HUDEP-2 (cell line): ENCODE data around the gene RAB36.

Experiments
- DNase-seq, 76 experiments: peaks; one replicate each; lab custom pipeline; 2025; ENCODE audit not compliant: unreplicated experiment in 76 of 76; lab: John Stamatoyannopoulos, UW

RAB36 gene

GRCh38 chr22:23180301-23180892 lies 35.1 kb downstream of the RAB36 start, which contains the start of gene BCR:
BCR (plus strand) TSS chr22:23180509; CDS start chr22:23180961, 452 bp downstream.
- DNase-seq, result peak in 33 of 76 experiments; percentile 6 to 46 (median 30)

GRCh38 chr22:23180893-23181720 lies 35.8 kb downstream of the RAB36 start:
- peak in 1 of 76 experiments; percentile 11 for DNase-seq

DNA sequence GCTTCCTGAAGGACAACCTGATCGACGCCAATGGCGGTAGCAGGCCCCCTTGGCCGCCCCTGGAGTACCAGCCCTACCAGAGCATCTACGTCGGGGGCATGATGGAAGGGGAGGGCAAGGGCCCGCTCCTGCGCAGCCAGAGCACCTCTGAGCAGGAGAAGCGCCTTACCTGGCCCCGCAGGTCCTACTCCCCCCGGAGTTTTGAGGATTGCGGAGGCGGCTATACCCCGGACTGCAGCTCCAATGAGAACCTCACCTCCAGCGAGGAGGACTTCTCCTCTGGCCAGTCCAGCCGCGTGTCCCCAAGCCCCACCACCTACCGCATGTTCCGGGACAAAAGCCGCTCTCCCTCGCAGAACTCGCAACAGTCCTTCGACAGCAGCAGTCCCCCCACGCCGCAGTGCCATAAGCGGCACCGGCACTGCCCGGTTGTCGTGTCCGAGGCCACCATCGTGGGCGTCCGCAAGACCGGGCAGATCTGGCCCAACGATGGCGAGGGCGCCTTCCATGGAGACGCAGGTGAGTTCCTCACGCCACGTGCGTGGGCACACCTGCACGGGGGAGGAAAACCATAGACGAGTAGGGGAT lies 36.5 kb downstream of the RAB36 start:
- DNase-seq, result no peak

DNA sequence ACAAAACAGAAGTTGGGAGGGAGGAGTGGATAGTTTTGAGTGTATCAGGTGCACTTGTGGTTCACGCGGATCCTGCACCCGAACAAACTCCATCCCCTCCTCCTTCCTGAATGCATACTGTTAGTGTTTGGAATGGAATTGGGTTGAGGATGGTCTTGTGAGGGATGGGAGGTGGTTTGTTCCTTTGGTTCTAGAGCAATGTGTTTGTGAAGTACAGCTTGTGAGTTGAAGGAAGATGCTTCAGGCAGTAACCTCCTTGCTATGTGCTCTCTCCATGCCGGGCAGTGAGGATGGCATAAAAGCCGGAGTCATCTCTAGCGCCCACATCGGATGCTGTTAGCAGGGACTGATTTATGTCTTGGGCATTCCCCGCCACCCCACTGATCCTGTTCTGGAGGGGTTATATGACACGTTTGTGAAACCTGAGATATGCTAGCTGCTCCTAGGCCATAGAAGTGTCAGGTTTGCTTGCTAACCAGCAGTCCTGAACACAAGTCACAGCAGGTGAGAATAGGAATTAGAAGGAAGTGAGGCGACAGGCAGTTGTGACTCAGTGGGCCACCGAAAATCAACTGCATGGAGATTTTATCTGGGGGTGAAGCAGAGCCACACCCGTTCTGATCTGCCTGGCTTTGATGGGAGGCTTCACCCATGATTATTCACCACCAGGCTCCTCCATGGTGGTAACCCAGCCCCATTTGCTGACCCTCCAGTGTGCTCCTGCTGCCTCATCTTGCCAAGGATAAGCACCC lies 37.2 kb downstream of the RAB36 start:
- DNase-seq, result peak in 5 of 76 experiments; percentile 9 to 44 (median 18)

DNA sequence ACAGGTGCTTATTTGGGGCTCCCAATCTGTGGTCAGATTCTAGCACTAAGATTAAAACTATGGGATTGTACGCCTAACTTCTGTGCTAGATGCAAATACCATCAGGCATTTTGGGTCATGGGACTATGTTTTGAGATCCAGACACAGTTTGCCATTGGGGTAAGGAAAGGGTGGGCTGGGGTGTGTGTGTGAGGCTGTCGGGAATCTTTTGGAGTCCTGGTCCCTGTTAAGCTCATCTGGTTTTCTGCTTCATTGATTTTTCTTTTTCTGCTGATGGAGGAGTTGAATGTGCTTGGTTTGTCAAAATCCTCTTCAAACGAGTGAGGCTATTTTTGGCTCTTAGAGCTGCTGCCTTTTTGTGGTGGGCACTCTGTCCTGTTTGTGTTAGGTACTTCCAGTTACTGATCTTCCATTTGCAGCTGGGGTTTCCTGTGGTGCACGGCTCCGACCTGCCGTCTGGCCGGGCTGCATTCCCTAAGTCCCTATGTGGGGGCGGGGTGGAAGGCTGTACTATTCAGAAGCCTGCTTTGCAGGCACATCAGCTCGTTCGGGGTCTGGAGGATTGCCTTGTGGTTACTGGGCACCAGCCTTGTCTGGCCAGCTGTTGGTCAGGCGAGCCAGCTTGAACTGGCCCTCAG lies 37.9 kb downstream of the RAB36 start:
- DNase-seq, result peak in 1 of 76 experiments; percentile 13

- DNase-seq, result no peak
These were observed 39.0 kb downstream of the RAB36 start for GRCh38 chr22:23184100-23184763.

GRCh38 chr22:23184764-23185113 lies 39.5 kb downstream of the RAB36 start:
- no peak for DNase-seq

DNA sequence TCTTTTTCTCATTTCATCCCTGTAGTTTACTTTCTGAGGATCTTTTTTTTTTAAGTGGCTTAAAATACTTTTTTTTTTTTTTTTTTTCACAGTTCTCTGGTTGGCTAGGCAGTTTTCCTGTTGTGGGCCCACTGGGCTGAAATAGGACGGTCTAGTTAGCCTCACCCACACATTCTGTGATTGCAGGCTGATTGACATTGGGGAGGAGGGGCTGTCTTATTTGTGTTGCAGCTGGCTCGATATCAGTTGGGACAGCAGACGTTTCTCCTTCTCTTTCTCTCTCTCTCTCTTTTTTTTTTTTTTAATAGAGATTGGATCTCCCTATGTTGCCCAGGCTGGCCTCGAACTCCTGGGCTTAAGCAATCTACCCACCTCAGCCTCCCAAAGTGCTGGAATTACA lies 41.9 kb downstream of the RAB36 start:
- DNase-seq, result peak in 38 of 76 experiments; percentile 11 to 68 (median 34)

- DNase-seq, result no peak
These were observed 42.8 kb downstream of the RAB36 start for GRCh38 chr22:23187871-23188700.

DNA sequence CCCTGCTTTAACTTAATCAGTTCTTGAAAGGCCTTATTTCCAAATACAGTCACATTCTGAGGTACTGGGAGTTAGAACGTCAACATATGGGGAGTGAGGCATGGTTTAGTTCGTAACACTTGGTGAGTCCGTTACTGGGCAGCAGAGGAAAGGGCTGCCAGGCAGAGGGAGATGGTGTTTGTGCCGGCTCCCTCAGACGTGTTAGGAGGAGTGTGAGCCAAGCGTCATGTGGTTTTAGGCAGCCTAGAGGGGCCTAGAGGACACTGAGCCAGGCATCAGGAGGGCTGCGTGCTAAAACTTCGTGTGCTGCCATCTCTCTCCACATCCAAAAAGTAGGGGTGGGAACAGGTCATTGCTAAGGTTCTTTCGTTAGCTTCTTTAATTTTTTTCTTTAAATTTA lies 45.2 kb downstream of the RAB36 start:
- DNase-seq, result no peak

DNA sequence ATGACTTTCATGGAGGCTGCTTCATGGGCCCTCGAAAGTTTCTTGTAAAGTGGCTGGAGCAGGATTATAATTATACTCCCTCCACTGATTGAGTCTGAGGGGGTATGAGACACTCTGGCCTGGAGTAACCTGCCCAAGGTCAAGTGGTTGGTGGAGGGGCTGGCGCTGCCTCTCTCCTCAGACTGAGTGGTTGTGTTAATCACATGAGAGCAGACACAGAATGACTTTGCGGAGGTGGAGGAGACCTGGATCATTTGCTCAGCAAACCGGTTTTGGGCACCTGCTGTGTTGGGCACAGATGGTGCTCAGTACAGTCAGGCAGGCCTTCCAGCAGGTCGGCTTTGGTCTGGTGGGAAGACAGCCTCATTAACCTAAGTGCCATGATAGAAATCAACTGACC lies 46.9 kb downstream of the RAB36 start:
- DNase-seq, result peak in 3 of 76 experiments; percentile 16 to 28 (median 18)

DNA sequence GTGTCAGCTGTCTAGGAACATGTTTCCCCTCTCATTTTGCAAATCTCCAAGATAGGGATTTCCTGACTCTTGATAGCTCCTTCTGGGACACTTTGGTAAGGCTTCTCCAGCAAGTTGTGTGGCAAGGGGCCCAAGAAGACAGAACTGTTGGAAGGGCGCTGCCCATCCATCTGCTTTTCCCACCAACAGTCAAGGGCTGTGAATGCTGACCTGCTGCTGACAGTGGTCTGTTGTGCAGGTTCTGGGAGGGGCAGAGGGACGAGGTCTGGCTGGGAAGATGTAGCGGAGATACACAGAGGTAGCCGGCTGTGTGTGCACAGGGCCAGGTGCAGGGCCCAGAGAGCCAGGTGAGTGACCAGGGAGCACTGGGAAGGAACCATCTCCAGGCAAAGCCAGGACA lies 47.3 kb downstream of the RAB36 start:
- no peak for DNase-seq

GRCh38 chr22:23193196-23193827 lies 48.0 kb downstream of the RAB36 start:
- no peak for DNase-seq

DNA sequence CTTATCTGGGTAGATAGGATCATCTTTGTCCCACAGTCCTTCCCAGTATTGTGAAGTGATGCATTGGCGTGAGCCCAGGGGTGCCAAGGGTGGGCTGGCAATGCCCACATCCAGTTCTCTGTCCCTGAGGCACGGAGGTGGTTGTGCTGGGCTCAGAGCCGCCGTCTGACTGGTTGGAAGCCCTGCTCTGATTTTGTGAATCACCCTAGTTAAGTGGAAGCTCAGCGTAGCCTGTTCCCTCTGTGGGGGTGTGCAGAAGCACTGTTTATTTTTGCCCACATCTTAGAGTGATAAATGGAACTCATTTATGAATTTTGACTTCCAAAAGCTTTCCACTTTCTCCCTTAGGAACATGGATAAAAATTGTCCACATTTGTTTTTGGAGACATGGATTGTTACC lies 48.6 kb downstream of the RAB36 start:
- DNase-seq, result no peak

DNA sequence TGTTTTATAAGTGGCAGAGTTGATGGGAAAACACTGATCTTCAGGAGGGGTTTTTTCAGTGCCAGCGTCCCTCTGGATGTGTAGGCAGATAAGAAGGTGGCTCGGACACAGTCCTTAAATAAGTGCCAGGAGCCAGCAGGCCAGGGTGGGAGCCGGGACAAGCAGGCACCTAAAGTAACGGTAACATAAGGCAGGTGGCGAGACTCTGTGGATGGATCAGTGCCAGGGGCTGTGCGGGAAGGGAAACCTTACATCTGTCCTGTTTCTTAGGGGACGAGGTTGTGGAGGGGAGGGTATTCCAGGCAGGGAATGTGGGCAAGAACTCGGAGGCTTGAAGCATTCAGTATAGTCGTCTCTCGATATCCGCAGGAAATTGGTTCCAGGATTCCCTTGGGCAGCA lies 50.9 kb downstream of the RAB36 start:
- DNase-seq, result no peak

- DNase-seq, result no peak
These were observed 52.6 kb downstream of the RAB36 start for GRCh38 chr22:23197836-23198235.

DNA sequence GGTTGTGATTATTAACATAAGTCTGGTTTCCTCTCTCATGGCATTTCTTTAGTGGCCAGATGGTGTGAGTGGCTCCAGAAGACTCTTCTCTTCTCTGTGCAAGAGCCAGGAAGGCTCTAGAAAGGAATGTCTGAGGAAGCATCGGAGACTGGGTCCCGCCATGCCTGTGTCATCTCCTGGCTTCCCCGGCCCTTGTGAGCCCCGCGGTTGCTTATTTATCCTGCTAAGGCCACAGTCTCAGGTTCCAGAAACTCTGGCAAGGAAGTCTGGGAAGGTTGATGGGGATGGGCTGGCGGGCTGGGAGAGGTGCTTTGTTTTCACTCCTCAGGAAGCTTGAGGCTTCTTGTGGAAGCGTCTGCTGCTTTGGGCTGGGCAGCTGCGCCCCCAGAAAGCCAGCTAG lies 53.9 kb downstream of the RAB36 start:
- no peak for DNase-seq

GRCh38 chr22:23200898-23201297 lies 55.6 kb downstream of the RAB36 start:
- no peak for DNase-seq
